Fibroblast of upper back skin (primary cell): ENCODE results near the gene ID3.
A peak's percentile ranks its signal among the peaks of the same experiment; 100 is the strongest.

Source experiments
- DNase-seq: peaks from one replicate; pipeline ENCODE4 v3.0.0-alpha.2; 2013

The ID3 gene

GRCh38 chr1:23564529-23565122 is 5.3 kb upstream of the ID3 start:
- DNase-seq = no peak

GRCh38 chr1:23563755-23564374 is 4.6 kb upstream of the ID3 start:
- no peak for DNase-seq

- no peak for DNase-seq
These were observed 3.7 kb upstream of the ID3 start for GRCh38 chr1:23563003-23563402.

GRCh38 chr1:23562137-23562876 is 3.0 kb upstream of the ID3 start:
- DNase-seq = peak; percentile 97

- DNase-seq = no peak
These were observed 2.5 kb upstream of the ID3 start for GRCh38 chr1:23561813-23562100.

- DNase-seq = no peak
These were observed 1.9 kb upstream of the ID3 start for GRCh38 chr1:23561076-23561812.

GRCh38 chr1:23559985-23560741 is 862 bp upstream of the ID3 start:
- DNase-seq = peak; percentile 64

- no peak for DNase-seq
These were observed 497 bp downstream of the ID3 start for GRCh38 chr1:23558872-23559135.

- DNase-seq = peak; percentile 34
These were observed 995 bp downstream of the ID3 start for GRCh38 chr1:23558140-23558871.

- DNase-seq = no peak
These were observed 1.7 kb downstream of the ID3 start for GRCh38 chr1:23557471-23558124.

- peak; percentile 43 for DNase-seq
These were observed 2.4 kb downstream of the ID3 start for GRCh38 chr1:23556635-23557470.

GRCh38 chr1:23555986-23556634 is 3.2 kb downstream of the ID3 start:
- peak; percentile 54 for DNase-seq

GRCh38 chr1:23555270-23555985 is 3.9 kb downstream of the ID3 start:
- peak; percentile 61 for DNase-seq

- peak; percentile 87 for DNase-seq
These were observed 4.6 kb downstream of the ID3 start for GRCh38 chr1:23554481-23555269.

- DNase-seq = no peak
These were observed 5.2 kb downstream of the ID3 start for GRCh38 chr1:23554127-23554480.

GRCh38 chr1:23553231-23554126 is 5.8 kb downstream of the ID3 start:
- DNase-seq = no peak

GRCh38 chr1:23551849-23552248 is 7.5 kb downstream of the ID3 start:
- DNase-seq = no peak

GRCh38 chr1:23548704-23549143 is 10.6 kb downstream of the ID3 start:
- peak; percentile 46 for DNase-seq
